ENCODE measurements around the gene CRIP2.

DNA sequence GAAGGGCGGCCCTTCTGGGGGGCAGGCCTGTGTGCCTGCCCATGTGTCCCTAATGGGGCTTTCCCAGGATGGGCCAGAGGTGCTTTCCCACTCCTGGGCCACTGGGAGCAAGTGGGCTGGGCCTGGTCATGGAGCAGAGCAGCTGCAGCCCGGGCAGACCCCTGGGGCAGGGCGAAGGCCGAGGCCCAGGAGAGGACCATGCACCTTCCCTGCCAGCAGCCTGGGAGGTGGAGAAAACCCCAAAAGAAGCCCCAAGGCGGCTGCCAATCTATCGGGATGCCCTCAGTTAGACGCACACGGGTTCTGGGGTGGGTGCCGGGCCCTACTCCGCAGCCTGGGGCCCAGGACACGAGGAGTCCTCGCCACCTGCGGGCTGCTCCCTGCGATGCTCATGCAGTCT is 16.1 kb upstream of the CRIP2 start:
- TF ChIP-seq, protein P1, sequence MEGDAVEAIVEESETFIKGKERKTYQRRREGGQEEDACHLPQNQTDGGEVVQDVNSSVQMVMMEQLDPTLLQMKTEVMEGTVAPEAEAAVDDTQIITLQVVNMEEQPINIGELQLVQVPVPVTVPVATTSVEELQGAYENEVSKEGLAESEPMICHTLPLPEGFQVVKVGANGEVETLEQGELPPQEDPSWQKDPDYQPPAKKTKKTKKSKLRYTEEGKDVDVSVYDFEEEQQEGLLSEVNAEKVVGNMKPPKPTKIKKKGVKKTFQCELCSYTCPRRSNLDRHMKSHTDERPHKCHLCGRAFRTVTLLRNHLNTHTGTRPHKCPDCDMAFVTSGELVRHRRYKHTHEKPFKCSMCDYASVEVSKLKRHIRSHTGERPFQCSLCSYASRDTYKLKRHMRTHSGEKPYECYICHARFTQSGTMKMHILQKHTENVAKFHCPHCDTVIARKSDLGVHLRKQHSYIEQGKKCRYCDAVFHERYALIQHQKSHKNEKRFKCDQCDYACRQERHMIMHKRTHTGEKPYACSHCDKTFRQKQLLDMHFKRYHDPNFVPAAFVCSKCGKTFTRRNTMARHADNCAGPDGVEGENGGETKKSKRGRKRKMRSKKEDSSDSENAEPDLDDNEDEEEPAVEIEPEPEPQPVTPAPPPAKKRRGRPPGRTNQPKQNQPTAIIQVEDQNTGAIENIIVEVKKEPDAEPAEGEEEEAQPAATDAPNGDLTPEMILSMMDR (IDR thresholded peaks at IDR 0.05): no peak
- TF ChIP-seq POLR2A (IDR thresholded peaks at IDR 0.05): no peak

All from right lobe of liver (tissue), 4 donors.